HG03135 (cell line): ENCODE measurements around the gene DYNC2LI1.

ENCODE experiments used
- ATAC-seq: cut with Tn5 transposase; IDR thresholded peaks from one replicate; pipeline ENCODE4 v1.9.1; 2021; ENCODE audit warnings: mild to moderate bottlenecking, moderate library complexity; ENCODE audit not compliant: unreplicated experiment

DYNC2LI1 gene

DNA sequence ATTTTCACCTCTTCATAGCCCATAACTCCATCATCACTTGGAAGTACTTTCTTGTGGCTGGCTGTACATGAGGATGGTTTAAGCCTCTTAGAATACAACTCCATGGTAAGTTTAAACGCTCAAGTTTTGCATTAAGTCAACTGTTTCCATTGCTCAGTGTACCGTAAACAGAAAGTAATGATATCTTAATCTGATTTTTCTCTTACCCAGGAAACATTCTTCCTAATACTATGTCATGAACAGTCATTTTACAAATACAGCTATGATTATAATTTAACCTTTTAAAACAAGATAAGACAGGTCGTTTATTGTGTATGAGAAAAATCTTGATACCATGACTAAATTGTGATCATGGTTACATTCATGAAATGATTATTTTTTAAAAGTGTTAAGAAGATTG is 11.6 kb upstream of the DYNC2LI1 start:
- no peak for ATAC-seq

- no peak for ATAC-seq
These were observed 10.7 kb upstream of the DYNC2LI1 start for GRCh38 chr2:43763091-43763490.

DNA sequence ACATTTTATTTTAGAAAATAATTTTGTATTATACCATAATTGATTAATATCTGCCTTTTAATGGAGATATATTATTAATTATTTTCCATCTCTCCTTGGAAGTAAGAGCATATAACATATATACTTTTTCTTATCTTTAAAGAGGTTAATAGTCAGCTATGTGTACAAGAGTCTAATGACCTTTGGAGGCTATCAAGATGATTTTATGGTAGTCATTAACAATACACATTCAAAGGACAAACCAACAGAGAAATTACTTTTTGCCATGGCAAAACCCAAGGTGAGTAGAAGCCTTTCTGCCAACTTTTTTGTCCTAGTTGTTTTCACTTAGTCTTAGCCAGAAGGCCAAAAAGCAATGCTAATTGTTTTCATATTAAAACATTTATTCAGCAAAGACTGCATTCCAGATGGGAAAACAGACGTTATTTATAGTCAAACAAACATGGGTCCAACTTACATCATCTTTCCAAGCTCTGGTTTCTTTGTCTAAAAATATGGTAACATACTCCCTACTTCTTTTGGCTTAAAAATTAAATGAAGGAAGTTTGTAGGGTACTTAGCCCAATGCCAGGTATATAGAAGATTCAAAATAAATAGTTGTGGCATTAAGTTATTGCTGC is 9.6 kb upstream of the DYNC2LI1 start:
- ATAC-seq = no peak

DNA sequence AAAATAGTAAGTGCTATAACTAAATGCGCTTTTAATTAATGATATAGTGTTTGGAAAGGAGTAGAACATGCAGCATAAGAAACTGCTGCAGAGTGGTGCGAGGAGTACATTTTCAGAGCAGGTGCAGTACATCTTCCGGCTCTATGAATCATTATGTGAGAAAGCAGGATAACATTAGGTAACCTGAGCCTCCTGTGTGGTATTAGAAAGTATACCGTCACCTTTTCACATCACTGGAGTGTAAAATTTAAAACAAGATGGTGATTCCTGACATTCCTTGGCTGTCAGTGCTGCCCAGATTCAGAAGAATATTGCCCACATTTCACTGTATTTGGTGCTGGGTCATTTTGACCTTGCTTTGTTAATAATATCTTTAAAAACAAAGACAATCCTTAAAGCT is 7.8 kb upstream of the DYNC2LI1 start:
- ATAC-seq = no peak

- no peak for ATAC-seq
These were observed 778 bp downstream of the DYNC2LI1 start for GRCh38 chr2:43774617-43775016.

DNA sequence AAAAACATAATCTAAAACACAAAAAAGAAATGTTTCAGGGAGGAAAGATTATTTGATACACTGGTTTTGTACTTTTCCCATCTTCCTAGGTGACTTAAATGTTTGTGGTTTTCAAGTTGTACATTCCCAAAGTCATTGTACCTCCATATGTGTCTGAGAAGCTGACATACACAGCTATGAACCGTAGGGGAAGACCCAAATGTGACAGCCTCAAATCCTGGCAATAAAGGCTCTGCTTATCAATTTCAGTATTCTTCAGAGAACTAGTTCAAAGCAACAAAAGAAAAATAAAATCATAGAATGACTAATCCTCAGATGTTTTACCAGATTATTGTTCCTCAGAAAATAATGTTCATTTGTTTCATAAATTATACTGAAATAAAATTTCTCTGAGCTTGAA is 2.5 kb downstream of the DYNC2LI1 start:
- no peak for ATAC-seq

DNA sequence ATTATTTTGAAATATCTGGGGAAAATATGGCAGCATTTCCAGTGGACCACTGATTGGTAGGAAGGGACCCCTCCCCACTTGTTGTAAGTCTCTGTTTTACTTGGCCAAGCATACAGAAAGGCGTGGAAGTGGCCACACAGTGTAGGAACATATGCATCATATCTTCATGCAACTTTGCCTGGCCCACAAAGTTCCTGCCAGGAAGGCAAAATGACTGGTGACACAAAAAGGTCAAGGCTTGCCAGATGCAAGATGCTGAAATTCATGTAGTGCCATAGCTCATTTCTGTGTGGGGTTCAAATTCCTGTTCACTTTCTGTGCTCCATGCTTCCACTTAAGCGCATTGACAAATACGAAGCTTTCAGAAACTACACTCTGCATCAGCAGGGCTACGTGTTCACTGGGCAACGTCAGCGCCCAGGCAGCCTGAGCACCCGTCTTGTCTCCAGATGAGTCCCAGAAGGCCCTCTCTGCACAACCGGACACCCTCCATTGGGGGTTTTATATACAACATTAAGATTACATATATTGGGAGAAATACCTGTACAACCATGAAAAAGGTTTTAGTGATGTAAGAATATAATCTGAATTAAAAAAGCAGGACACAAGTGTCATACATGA is 3.6 kb downstream of the DYNC2LI1 start:
- ATAC-seq = no peak

GRCh38 chr2:43778233-43778632 is 4.4 kb downstream of the DYNC2LI1 start:
- ATAC-seq = no peak

GRCh38 chr2:43787895-43788294 is 14.1 kb downstream of the DYNC2LI1 start:
- no peak for ATAC-seq

DNA sequence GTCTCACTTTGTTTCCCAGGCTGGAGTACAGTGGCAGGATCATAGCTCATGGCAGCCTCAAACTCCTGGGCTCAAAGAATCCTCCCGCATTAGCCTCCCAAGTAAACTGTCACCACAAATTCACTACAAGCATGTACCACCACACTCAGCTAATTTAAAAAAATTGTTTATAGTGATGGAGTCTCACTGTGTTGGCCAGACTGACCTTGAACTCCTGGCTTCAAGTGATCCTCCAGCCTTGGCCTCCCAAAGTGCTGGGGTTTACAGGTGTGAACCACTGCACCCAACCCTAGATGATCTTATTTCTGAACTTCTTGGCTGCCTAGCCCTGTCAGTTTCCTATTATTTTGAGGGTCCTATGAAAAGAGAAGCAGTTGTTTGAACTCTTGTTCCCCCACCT is 14.8 kb downstream of the DYNC2LI1 start:
- ATAC-seq = no peak

DNA sequence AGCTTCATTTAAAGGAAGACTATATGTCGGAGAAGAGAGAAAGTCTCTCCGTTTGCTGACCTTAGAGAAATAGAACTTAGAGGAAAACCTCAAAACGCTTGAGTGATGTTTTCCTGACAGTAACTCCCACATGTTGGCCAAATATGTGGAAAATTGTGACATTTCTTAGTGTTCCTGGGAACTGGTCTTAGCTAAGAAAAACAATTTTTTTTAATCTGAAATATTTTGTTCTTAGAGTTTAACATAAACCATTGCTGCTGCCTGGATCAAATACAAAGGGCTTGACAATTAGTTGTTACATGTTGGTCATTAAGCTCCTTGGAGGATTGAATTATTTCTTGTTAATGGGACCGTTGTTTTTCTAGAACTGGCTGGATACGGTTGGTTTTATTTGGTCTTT is 16.3 kb downstream of the DYNC2LI1 start:
- no peak for ATAC-seq

GRCh38 chr2:43791035-43791765 is 17.4 kb downstream of the DYNC2LI1 start:
- ATAC-seq = no peak

GRCh38 chr2:43792653-43793052 is 18.8 kb downstream of the DYNC2LI1 start:
- no peak for ATAC-seq

GRCh38 chr2:43794956-43795355 is 21.1 kb downstream of the DYNC2LI1 start:
- no peak for ATAC-seq

- no peak for ATAC-seq
These were observed 22.4 kb downstream of the DYNC2LI1 start for GRCh38 chr2:43796206-43796605.

DNA sequence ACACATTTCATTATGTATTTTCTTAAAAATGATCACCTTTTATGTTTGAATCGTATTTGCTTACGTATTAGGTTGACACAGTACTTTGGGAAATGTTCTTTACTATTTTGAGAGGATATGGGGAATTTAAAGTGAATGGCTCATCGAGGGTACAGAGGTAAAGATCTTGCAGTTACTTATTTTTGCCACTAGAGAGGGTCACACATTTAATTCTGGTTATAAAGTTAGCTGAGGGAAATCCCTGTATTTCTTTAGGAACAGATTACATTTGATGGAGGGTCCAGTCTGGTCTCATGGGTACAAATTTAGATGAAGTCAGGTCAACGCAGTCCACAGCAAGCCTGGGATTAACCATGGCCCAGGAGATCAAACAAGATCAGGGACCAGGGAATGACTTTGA is 24.5 kb downstream of the DYNC2LI1 start:
- no peak for ATAC-seq

DNA sequence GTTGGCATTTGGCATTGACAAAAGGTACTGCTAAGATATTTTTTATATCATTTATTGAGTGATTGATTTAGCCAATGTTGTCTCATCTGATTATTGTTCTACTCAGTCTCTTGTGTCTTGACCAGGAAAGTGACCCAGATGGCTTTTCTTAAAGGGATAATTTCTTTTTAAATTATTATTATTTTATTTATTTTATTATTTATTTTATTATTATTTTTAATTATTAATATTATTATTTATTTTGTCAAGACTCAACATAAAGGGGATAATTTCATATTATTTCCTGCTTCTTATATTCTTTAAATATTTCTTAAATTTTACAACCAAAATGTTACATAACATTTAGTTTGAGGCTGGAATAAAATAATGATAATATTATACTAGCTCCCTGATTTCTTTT is 27.1 kb downstream of the DYNC2LI1 start:
- no peak for ATAC-seq

GRCh38 chr2:43802135-43802534 is 28.3 kb downstream of the DYNC2LI1 start:
- ATAC-seq = no peak

DNA sequence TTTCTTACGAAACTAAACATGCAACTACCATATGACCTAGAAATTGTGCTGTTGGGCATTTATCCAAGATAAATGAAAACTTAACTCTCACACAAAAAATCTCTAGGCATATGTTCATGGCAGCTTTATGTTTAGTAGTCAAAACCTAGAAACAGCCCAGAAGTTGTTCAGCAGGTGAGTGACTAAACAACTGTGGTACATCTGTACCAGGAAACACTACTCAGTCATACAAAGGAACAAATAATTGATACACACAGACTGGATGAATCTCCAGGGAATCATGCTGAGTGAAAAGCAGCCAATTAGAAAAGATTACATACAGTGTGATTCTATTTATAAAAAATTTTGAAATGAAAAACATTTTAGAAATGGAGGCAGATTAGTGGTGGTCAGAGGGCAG is 29.3 kb downstream of the DYNC2LI1 start:
- no peak for ATAC-seq

GRCh38 chr2:43806719-43807031 is 32.8 kb downstream of the DYNC2LI1 start:
- no peak for ATAC-seq

GRCh38 chr2:43810452-43810851 is 36.6 kb downstream of the DYNC2LI1 start:
- ATAC-seq = no peak

GRCh38 chr2:43810888-43811287 is 37.0 kb downstream of the DYNC2LI1 start:
- no peak for ATAC-seq

DNA sequence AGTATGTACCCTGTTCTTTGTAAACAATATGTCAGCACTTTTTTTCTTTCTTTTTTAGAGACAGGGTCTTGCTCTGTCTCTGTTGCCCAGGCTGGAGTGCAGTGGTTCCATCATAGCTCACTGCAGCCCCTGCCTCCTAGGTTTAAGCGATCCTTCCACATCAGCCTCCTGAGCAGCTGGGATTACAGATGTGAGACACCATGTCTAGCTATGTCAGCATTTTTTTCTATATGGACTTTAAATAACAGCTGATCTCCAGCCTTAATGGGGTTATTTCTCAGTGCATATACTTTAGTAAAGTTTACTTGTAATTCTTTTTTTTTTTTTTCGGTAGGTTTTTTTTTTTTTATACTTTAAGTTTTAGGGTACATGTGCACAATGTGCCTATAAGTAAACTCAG is 38.2 kb downstream of the DYNC2LI1 start:
- ATAC-seq = no peak
